Measurements from ENCODE around the gene RPS3A. TPM values are rescaled to one million over a fixed set of nuclear protein-coding genes. Genes with fewer than 3 reads are reported as not detected.
A peak's percentile ranks its signal among the peaks of the same experiment; 100 is the strongest.

The RPS3A gene
- total and polyA plus RNA-seq, 2 donors (not counting 1 experiment from before 2014, with no cell fraction given) = 1,918 to 2,843 TPM

DNA sequence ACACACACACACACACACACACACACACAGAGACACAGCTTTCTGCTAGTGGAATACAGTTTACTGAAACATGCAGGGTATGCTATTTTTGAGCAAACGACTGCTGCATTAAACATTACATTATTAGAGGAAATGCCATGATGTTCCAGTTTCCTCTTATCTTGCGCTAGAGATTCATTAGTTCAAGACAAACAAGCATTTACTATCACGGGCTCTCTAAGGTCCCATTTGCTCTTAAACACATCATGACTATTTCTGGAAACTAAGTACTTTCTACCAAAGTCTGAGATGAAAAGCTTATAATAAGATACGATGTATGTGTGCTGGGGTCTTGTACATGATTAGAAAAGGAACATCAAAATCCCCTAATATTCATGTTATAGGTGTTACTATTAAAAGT lies 48.8 kb downstream of the RPS3A start:
- peaks cover 7% of the 10 kb centered on the region for H3K36me3 ChIP-seq (ENCODE audit: control insufficient read depth, insufficient read depth, low read length)
- H3K27me3 ChIP-seq (ENCODE audit: control insufficient read depth, insufficient read depth, low read length) = no peaks in the 10 kb centered on the region
- no peak overlapping the region for H2AFZ ChIP-seq (ENCODE audit: low read length)
- TF ChIP-seq CTCF (conservative IDR thresholded peaks at IDR 0.05 in 1 of 2, IDR thresholded peaks at IDR 0.05 in 1 of 2; ENCODE audit: low read depth in 1 of 2, low read length in 2 of 2) = no peak
- no peak for TF ChIP-seq EZH2 (IDR thresholded peaks at IDR 0.05; ENCODE audit: low read length, missing control alignments)
- H3K9ac ChIP-seq (ENCODE audit: insufficient read depth, low read length) = no peak overlapping the region
- no peak overlapping the region for H3K4me3 ChIP-seq (replicated peaks in 1 of 4; ENCODE audit: control extremely low read depth in 1 of 4, insufficient read depth in 1 of 4, low read depth in 3 of 4, low read length in 4 of 4)
- no peak overlapping the region for H3K4me2 ChIP-seq (ENCODE audit: extremely low read depth, insufficient read depth, low read length)
- H3K79me2 ChIP-seq (ENCODE audit: control insufficient read depth, insufficient read depth, low read length) = no peaks in the 10 kb centered on the region
- H3K9me3 ChIP-seq (ENCODE audit: control insufficient read depth, insufficient read depth, low read depth, low read length) = no peaks in the 10 kb centered on the region
- H3K4me1 ChIP-seq (ENCODE audit: control insufficient read depth, extremely low read depth, insufficient read depth, low read length) = no peaks in the 10 kb centered on the region
- DNase-seq (ENCODE audit: low read depth in 2 of 2) = no peak
- H3K27ac ChIP-seq (ENCODE audit: insufficient read depth, low read length) = no peak overlapping the region
- no peaks in the 10 kb centered on the region for H4K20me1 ChIP-seq (ENCODE audit: control insufficient read depth, extremely low read depth, insufficient read depth, low read length)

GRCh38 chr4:151150821-151151580 lies 51.6 kb downstream of the RPS3A start:
- Histone ChIP-seq H3K4me3 (replicated peaks in 1 of 4; ENCODE audit: control extremely low read depth in 1 of 4, insufficient read depth in 1 of 4, low read depth in 3 of 4, low read length in 4 of 4) (no peak overlapping the region), H3K9ac (ENCODE audit: insufficient read depth, low read length) (no peak overlapping the region), H2AFZ (ENCODE audit: low read length) (no peak overlapping the region), H4K20me1 (ENCODE audit: control insufficient read depth, extremely low read depth, insufficient read depth, low read length) (no peaks in the 10 kb centered on the region), H3K27ac (ENCODE audit: insufficient read depth, low read length) (no peak overlapping the region), H3K79me2 (ENCODE audit: control insufficient read depth, insufficient read depth, low read length) (no peaks in the 10 kb centered on the region), H3K4me2 (ENCODE audit: extremely low read depth, insufficient read depth, low read length) (no peak overlapping the region), H3K9me3 (ENCODE audit: control insufficient read depth, insufficient read depth, low read depth, low read length) (no peaks in the 10 kb centered on the region), H3K4me1 (ENCODE audit: control insufficient read depth, extremely low read depth, insufficient read depth, low read length) (no peaks in the 10 kb centered on the region), H3K36me3 (ENCODE audit: control insufficient read depth, insufficient read depth, low read length) (no peaks in the 10 kb centered on the region), H3K27me3 (ENCODE audit: control insufficient read depth, insufficient read depth, low read length) (no peaks in the 10 kb centered on the region)
- no peak for TF ChIP-seq CTCF (conservative IDR thresholded peaks at IDR 0.05 in 1 of 2, IDR thresholded peaks at IDR 0.05 in 1 of 2; ENCODE audit: low read depth in 1 of 2, low read length in 2 of 2)
- no peak for TF ChIP-seq EZH2 (IDR thresholded peaks at IDR 0.05; ENCODE audit: low read length, missing control alignments)
- no peak for DNase-seq (ENCODE audit: low read depth in 2 of 2)

GRCh38 chr4:151152028-151152427 lies 52.6 kb downstream of the RPS3A start:
- Histone ChIP-seq H3K9me3 (ENCODE audit: control insufficient read depth, insufficient read depth, low read depth, low read length) (no peaks in the 10 kb centered on the region), H3K4me1 (ENCODE audit: control insufficient read depth, extremely low read depth, insufficient read depth, low read length) (no peaks in the 10 kb centered on the region), H3K4me2 (ENCODE audit: extremely low read depth, insufficient read depth, low read length) (no peak overlapping the region), H3K9ac (ENCODE audit: insufficient read depth, low read length) (no peak overlapping the region), H3K27me3 (ENCODE audit: control insufficient read depth, insufficient read depth, low read length) (no peaks in the 10 kb centered on the region), H3K4me3 (replicated peaks in 1 of 4; ENCODE audit: control extremely low read depth in 1 of 4, insufficient read depth in 1 of 4, low read depth in 3 of 4, low read length in 4 of 4) (no peak overlapping the region), H2AFZ (ENCODE audit: low read length) (no peak overlapping the region), H3K79me2 (ENCODE audit: control insufficient read depth, insufficient read depth, low read length) (no peaks in the 10 kb centered on the region), H4K20me1 (ENCODE audit: control insufficient read depth, extremely low read depth, insufficient read depth, low read length) (no peaks in the 10 kb centered on the region), H3K36me3 (ENCODE audit: control insufficient read depth, insufficient read depth, low read length) (no peaks in the 10 kb centered on the region), H3K27ac (ENCODE audit: insufficient read depth, low read length) (no peak overlapping the region)
- TF ChIP-seq CTCF (conservative IDR thresholded peaks at IDR 0.05 in 1 of 2, IDR thresholded peaks at IDR 0.05 in 1 of 2; ENCODE audit: low read depth in 1 of 2, low read length in 2 of 2) (no peak), EZH2 (IDR thresholded peaks at IDR 0.05; ENCODE audit: low read length, missing control alignments) (no peak)
- peak in 1 of 2 donors; percentile 23 for DNase-seq (ENCODE audit: low read depth in 2 of 2)

Data from fibroblast of lung (primary cell).